ENCODE results near the gene SCN5A.

SCN5A gene

DNA sequence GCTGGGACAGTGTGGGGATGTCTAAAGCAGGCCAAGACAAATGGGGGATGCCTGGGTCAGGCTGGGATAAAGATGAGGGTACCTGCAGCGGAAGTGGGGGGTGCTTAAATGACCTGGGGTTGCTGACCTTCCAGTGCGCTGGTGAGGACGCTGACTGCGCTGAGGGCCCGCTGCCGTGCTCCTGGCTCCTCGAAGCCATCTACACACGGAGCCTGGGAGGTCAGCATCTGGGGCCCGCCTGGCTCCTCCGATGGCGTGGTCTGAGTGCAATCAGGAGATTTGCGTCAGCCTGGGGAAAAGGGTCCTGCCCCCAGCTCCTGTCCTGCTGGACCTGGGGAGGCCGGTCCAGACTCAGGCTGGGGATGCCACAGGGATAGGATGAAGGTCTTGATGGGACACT is 50.7 kb downstream of the SCN5A start:
- DNase-seq = no peak

DNA sequence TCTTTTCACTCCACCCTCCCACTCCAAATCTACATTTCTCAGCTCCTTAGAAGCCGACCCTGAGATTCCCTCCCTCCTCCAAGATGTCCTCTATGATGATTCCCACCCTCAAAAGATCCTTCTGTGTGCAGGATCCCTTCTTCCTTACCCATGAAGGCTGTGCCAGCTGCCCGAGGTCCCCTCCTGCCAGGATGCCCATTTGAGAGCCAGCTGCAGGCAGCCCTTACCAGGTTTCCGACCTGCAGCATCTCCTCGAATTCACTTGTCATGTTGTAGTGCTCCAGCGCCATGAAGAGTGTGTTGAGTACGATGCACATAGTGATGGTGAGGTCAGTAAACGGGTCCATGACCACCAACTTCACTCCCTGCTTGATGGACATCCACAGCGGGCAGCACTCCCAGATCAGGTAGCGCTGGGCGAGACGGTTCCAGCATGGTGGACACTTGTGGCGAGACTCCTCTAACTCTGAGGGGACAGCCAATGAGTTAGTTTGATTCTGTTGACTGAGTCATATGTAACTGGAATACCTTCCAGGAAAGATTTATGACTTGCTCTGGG is 51.9 kb downstream of the SCN5A start:
- no peak for DNase-seq

DNA sequence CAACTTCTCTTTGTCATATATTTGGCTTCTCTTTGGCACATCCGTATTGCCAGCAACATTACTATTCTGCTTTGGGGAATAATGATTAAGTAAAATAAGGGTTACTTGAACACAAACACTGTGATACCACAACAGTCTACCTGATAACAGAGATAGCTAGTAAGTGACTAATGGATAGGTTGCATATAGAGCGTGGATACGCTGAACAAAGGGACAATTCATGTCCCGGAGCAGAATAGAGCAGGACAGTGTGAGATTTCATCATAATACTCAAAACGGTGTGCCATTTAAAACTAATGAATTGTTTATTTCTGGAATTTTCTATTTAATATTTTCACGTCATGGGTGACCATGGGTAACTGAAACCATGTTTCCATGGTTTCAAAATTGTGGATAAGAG is 54.1 kb downstream of the SCN5A start:
- DNase-seq = no peak

DNA sequence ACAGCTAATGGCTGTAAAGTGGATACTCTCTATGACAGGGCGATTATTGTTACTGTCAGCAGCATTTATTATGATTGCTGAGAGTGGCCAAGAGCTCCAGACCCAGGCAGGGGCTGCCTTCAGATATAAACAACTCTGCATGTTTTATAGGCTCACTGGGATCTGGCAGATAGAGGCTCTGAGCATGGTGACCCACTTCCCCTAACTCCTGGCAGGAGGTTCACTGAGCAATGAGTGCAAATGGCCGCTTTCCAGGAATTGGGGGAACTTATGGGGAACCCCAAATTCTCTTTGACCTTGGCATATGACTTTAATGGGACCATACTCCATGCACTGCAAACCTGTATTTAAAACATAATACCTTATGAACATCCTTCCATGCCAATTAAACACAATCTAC is 59.0 kb downstream of the SCN5A start:
- DNase-seq = no peak

DNA sequence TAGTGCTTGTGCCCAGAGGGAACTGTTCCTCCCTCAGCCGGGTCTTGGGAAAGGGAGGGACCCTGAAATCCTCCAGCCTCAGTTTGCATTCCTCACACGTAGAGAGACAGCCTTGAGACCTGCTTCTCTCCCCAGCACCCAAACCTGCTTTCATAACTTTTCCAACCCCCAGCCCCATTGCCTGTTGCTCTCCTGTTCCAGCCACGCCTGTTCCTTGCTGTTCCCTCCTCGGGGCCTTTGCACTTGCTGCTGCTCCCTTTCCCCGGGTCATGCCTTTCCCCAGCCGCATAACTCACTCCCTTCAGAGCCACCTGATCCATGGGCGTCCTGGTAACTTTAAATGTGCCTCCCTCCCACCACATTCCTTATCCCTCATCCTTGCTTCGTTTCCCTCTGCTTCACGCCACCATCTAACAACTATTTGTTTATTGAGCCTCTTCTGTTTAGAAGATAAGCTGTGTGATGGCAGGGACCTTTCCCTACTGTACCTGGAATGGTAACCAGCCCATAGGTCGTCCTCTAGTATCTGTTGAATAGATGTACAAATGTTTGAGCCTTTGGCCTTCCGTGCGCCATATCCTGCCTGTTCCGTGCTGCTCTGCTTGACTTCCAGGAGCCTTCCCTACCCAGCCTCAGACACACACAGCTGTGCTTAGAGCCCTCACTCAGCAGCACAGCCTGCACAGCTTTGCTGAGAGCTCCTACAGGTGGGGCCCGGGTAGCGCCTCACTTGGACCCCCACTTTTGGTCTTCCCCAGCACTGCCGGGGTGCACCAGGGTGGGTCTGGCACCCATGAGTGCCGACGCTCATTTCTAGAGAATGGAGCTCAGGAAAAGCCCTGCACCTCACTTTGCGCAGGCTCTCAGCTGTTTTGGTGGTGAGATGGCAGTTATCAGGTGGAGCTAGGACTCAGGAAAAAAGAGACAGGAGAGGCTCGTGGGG is 60.2 kb downstream of the SCN5A start:
- DNase-seq = no peak

DNA sequence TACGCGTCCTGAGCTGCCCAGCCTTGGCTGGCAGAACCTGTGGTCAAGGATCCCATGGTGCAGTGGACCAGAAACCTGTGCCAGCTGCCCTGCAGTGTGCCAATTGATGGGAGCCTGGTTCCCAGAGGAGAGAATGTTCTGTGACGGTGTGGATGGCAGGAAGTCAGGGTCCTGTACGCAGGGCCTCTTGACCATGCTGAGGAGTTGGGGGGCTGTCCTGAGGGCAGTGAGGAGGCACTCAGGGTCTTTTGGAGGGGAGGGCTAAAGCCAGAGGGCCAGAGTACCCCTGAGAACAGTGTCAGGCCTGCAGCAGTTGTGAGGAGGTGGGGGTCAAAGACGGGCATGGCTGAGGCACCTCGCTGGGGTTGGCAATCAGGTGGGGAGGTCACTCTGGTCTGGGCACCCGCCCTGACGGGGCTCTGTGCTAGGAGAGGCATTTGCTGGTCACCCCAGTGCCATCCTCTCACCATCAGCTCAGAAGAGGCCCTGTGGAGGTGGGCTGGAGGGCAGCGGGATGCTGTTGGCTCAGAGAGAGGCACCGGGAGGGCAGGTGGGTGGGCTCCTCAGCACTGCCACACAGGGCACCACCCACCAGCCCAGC is 61.0 kb downstream of the SCN5A start:
- no peak for DNase-seq

DNA sequence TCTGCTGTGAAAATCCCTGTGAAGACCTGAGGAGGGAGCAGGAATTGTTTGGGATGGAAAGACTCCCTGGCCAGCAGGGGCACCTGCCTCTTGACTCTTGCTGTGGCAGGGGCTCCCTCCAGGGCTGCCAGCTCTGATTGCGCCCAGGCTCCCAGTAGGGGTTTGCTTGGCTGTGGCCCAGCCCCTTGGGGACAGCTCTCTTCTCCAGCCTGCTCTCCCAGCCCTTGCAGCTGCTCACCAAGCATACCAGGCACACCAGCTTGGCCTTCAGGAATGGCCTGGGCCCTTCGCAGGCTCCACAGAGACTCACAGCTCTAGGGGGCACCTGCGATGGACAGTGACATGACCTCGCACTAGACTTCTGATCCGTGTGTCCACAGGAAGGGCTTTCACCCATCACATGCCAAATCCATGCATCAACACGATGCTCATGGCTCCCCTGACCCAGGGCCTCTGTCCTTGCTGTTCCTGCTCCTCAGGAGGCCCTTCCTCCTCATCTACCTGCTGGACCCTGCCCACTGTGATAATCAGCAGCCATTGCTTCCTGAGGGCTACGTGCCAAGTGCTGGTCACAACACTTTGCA is 61.8 kb downstream of the SCN5A start:
- DNase-seq = no peak

DNA sequence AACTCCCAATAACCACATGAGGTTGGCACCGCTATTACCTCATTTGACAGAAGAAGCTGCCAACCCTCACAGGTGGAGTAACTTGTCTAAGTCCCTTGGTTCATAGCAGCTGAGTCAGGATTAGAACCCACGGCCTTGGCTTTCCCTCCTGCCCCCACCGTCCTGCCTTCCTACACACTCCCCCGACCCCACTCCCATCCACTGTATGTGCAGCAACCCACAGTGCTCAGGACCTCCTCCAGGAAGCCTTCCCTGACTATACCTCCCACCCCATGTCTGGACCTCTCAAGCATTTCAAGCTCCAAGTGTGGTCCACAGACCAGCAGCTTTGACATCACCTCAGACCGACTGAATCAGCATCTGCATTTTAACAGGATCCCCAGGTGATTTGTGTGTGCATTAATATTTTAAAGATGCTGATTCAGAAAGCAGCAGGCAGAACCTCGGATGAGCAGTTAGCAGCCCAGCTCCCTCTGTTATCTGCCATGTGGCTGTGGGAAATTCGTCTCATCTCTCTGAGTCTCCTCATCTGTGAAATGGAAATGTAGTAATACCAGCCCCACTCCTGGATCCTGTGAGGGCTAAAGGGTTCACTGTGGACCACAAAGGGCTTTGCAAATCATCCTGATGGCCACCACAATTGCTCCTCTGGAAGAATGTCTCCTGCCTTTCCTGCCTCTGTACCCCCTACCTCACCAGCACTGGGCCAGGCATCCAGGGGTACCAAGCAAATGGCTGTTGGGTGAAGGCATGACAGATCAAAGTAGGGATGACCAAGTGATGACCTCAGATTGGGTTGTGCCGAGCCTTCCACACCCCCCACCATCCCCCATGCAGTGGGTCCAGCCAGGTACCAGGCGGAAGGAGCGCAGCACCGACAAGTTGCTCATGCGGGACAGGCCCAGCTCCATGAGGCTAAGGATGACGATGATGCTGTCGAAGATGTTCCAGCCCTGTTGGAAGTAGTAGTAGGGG is 62.7 kb downstream of the SCN5A start:
- DNase-seq = no peak

DNA sequence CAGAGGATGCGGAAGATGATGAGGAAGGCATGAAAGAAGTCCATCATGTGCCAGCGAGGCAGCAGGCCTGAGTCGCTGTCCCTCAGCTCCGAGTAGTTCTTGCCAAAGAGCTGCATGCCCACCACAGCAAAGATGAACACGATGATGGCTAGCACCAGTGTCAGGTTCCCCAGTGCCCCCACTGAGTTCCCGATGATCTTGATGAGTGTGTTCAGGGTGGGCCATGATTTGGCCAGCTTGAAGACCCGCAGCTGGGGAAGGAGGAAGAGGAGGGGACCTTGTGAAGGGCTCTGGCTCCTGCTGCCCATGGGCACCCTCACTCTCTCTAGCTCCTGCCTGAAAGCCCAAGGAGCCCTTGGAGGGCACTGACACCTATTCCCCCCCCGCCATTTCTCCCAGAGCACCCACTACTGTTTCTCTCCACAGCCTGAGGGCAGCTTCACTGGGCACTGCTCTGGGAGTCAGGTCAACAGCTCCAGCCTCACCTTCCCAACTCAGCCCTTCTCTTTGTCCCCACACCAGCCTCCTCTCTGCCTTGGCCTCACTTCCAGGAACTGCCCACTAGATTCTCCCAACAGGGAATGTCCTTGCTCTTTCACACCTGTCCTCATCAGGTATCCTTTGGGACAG is 63.6 kb downstream of the SCN5A start:
- no peak for DNase-seq

DNA sequence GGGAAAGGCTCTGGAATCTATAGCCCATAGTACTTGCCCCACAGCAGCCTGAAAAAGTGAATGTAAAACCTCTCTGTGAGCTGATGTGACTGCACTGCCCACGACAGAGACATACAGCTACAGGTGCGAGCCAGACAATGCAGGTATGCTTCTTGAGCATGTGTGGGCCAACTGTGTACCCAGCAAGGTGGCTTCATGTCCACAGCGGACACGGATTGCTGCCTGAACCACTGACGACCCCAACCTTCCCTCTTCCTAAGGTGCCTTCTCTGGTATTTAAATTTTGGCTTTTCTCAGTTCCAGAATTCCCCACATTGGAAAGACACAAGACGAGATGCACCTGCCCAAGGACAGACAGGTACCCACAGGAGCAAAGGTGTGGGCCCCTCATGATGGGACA is 65.8 kb downstream of the SCN5A start:
- no peak for DNase-seq

DNA sequence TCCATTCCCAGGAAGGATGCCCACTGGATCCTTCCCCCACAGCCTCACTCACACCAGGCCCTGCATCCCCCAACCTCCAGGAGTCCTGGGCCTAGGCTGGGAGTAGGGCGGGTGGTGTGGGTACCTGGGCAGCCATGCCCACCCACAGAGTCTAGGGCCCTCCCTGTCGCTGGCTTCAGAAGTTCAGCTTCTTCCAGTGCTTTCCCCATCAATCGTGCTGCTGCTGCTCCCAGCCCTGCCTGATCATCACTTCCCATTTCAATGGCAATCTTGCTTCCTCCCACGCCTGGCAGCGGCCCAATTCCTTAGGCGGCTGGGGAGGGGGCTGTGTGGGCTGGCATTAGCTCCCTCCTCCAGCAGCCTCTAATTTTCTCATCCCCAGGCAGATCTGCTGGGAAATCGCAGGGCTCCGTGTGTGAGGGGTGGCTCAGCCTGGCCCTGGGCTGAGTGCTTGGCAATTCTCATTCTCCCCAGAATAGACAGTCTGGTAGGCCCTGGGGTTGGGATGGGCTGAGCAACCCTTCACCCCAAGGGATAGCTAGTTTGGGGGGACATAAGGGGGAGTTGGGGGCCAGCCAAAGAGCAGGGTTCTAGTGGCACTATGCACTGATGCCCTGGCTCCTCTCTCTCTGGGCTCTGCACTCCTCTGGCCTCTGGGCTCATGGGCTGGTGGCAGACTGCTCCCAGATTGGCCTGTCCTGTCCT is 66.4 kb downstream of the SCN5A start:
- DNase-seq = no peak

DNA sequence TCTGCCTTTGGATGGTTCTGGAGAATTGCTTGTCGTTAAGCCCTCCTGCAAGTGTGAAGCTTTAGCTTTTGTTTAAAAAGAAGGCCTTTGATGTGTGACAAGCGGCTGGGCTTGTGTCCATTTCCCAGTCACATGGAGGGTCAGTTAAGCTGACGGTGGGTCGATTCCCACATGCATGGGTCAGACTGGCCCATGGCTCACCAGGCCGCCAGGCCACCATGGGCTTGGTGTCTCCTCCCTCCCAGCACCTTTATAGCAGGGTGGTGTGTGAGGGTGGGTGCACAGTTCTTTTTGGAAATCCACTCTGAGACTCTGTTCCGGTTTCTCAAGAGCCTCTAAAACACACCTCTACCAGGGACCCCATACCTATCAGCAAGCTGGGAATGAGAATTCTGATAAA is 67.2 kb downstream of the SCN5A start:
- no peak for DNase-seq

DNA sequence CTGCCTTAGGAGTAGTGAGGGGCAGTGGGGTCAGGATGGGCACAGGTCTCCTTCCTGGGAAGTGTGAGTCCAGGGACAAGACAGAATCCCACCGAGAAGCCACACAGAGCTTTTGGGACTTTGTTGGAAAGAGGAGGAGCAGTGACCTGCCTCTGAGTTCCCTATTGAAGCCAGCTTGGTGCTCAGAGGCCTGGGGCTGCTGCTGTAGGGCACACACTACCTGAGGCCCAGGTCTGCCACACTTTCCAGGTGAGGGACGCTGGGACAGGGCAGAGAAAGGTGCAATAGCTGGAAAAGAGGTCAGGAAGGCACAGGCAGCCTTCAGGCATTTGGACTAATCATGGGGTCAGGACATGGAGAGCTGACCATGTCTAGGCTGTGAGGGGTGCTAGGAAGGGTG is 67.7 kb downstream of the SCN5A start:
- no peak for DNase-seq

DNA sequence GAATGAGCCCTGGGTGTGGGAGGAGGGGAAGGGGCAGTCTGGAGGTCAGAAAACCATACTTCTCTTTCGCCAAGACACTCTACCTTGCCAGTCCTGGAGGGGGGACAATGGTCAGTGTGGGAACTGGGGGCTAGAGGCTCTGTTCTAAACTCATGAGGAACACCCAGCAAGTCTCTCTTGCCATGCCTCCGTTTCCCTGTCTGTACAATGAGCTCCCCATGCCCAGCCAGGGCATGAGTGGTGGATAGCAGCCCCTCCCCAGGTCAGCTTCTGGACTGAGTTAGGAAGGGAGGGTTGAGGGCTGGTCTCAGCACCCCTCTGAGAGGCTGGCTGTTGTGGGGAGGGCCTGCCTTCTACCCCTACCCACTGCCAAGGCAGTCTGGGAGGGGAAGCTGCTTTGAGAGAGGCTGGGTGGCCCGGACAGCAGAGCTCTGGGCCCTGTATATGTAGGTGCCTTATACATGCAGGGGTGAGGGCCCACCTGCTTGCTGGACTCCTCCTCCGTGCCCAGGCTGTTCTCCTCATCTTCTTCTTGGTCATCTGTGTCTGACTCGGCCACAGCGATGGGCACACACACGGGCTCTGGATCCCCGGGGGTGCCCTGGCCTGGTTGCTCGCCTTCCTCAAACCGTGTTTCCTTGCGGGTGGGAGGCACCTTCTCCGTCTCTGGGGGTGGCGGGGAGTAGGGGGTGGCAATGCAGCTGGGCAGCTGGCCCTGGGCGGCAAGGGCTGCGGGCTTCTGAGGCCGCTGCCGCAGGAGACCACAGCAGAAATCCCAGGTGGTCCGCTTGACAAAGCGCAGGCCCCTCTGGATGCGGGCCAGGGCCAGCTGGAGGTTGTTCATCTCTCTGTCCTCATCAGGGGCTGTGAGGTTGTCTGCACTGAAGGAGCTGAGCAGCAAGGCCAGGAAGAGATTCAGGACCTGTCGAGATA is 68.8 kb downstream of the SCN5A start:
- no peak for DNase-seq

DNA sequence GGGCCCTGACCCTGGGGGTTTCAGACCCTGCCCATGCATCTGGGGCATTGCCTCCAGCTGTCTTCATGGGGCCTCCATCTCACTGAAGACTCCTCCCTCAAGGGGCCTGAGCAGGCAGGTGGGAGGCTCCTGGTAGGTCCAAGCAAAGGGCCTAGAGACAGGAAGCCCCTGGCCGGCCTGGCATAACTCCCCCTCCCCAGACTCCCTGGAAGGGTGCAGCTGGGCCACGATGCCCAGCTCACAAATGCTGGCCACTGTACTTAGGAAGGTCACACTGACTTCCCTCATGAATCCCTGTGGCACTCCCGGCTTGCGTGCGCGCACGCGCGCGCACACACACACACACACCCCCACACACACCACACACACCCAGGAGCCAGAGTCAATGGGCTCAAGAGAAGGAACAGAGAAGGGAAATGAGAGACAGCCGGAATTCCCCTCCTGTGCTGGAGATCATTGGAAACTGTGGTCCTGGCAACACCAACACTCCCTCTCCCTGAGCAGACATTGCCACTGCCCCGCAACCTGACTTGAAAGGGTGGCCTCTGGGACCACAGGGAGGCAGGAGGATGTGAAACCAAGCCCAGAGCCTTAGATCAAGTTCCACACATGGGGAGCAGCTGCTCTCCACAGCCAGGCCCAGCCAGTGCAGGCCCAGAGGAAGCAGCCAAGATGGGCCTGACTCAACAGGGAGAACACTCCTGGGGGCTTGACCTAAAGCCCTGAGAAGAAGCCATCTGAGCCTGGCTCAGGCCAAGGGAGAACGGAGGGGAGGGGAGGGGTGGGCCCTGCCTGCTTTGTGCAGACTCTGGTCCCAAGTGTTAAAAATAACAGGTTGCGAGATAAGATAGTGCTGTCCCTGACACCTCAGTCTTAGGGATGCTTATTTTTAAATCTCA is 69.7 kb downstream of the SCN5A start:
- DNase-seq = no peak

DNA sequence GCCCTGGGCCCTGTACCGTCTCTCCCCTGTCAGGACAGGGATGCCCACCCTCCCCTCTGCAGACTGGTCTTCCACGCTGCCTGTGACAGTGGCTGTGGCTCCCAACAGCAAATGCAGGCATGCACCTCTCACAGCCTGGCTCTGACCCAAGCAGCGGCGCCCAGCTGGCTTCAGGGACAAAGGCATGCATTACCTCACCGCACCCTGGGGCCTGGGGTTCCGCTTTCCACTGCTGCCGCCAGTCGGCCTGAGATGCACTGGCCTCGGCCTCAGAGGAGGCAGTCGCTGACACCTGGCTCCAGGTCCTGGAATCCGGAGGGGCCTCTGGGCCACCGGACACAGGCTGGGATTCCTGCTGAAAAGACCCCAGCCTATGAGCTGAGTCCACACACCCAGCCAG is 70.3 kb downstream of the SCN5A start:
- no peak for DNase-seq

DNA sequence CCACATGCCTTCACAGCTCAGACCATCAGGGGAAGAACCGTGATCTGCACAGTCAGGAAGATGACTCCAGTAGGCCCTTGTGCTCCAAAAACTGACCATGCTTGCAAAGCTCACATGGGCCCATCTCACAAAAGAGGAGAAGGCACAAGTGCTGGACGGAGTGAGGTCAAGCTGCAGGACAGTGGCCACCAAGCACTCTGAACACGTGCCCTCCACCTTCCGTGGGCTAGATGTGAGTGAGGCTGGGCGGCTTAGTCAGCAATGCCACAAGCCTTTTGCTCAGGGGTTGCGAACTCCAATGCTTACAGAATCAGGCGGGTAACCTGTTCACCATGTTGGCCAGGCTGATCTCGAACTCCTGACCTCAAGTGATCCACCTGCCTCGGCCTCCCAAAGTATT is 70.9 kb downstream of the SCN5A start:
- no peak for DNase-seq

DNA sequence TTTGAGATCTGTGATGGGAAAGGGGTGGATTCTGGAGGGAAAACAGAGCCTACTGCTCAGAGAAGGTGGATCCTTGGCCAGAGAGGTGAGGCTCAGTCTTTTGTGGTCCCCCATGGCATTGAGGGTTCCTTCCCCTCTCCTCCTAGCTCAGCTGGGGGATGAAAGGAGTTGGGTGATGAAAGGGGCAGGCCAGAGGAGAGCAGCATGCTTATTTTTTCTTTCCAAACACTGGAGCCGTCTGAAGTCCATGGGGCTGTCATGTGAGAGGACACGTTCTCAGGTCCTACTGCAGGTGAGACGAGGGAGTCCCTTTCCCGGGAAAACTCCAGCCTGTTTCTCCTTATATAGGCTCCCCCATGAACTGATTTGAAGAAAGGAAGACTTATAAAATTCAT is 71.4 kb downstream of the SCN5A start:
- no peak for DNase-seq
